Astrocyte of the spinal cord (primary cell): Measurements from ENCODE around the gene DNALI1.

Source experiments
- DNase-seq: peaks from one replicate; pipeline ENCODE4 v3.0.0; 2011; ENCODE audit warnings: low read depth, low spot score
- H3K4me3 ChIP-seq: 2 replicates; pipeline ENCODE4 v1.5.1; 2011; ENCODE audit warnings: low read depth, mild to moderate bottlenecking, low read length, moderate library complexity
- CTCF ChIP-seq: IDR thresholded peaks from 2 replicates; pipeline ENCODE4 v1.5.1; 2012; ENCODE audit warnings: low read depth, mild to moderate bottlenecking, low read length, inconsistent platforms
- in situ Hi-C: cut with HindIII; loops from 2 replicates; pipeline ENCODE4 v1.10.0; 2017; ENCODE audit warnings: low sequenced_read_pairs

The DNALI1 gene

GRCh38 chr1:37545019-37545418, 11.7 kb upstream of the DNALI1 start:
- TF ChIP-seq CTCF: no peak
- no peak overlapping the region for H3K4me3 ChIP-seq
- no peak for DNase-seq
- in situ Hi-C loops: no loop called here

GRCh38 chr1:37549341-37549740, 7.4 kb upstream of the DNALI1 start:
- in situ Hi-C loops: no loop called here
- no peak for TF ChIP-seq CTCF
- DNase-seq: no peak
- H3K4me3 ChIP-seq: no peak overlapping the region

- no peak for DNase-seq
- H3K4me3 ChIP-seq: peak overlapping the region; percentile 98
- in situ Hi-C loops: no loop called here
- TF ChIP-seq CTCF: no peak
Observed at GRCh38 chr1:37553598-37553926, 3.2 kb upstream of the DNALI1 start.

GRCh38 chr1:37553927-37554808, 2.6 kb upstream of the DNALI1 start, which contains the start of gene SNIP1:
TSS of gene SNIP1 (minus strand) at chr1:37554293. CDS start at chr1:37554229, 64 bp downstream.
- TF ChIP-seq CTCF: no peak
- in situ Hi-C loops: no loop called here
- peak within 1 kb of the TSS; percentile 98 for H3K4me3 ChIP-seq
- DNase-seq: peak; percentile 93

- peak overlapping the region; percentile 52 for H3K4me3 ChIP-seq
- in situ Hi-C loops: no loop called here
- no peak for TF ChIP-seq CTCF
- DNase-seq: no peak
Observed at GRCh38 chr1:37557402-37557801, 662 bp downstream of the DNALI1 start.

- TF ChIP-seq CTCF: no peak
- in situ Hi-C loops: no loop called here
- no peak overlapping the region for H3K4me3 ChIP-seq
- no peak for DNase-seq
Observed at GRCh38 chr1:37558411-37558810, 1.7 kb downstream of the DNALI1 start.
